CD14-positive monocyte (primary cell): ENCODE measurements around the gene ZSCAN1. TPM values are rescaled to one million over a fixed set of nuclear protein-coding genes. Genes with fewer than 3 reads are reported as not detected.

Source experiments
- DNase-seq, 3 donors: peaks; one replicate each; pipeline ENCODE4 v3.0.0-alpha.2; 2011 to 2022
- H2AFZ ChIP-seq: 2 replicates; pipeline ENCODE4 v1.6.0; 2012; ENCODE audit warnings: mild to moderate bottlenecking, low read depth, low read length, inconsistent platforms; ENCODE audit not compliant: insufficient read depth, poor library complexity, severe bottlenecking
- H3K27ac ChIP-seq, 2 donors: 1 replicate in 1 of 2; 2 replicates in 1 of 2; pipeline ENCODE4 v1.5.1; 2012 to 2013; ENCODE audit warnings: low read length in 2 of 2, control low read depth in 1 of 2, inconsistent platforms in 1 of 2, low read depth in 1 of 2, mild to moderate bottlenecking in 1 of 2
- H3K27me3 ChIP-seq, 2 donors: one replicate each; pipeline versions ENCODE4 v1.6.0 to v1.6.1; 2011 to 2013; ENCODE audit warnings: low read length in 2 of 2; ENCODE audit not compliant: control insufficient read depth in 2 of 2, insufficient read depth in 2 of 2
- H3K36me3 ChIP-seq, 2 donors: replicated peaks in 1 of 2; 1 replicate in 1 of 2; 2 replicates in 1 of 2; pipeline versions ENCODE4 v1.5.1 to v1.6.1; 2012 to 2013; ENCODE audit warnings: low read length in 2 of 2, control low read depth in 1 of 2, inconsistent platforms in 1 of 2, mild to moderate bottlenecking in 1 of 2; ENCODE audit not compliant: insufficient read depth in 2 of 2, control insufficient read depth in 1 of 2
- H3K4me1 ChIP-seq, 2 donors: 1 replicate in 1 of 2; 2 replicates in 1 of 2; pipeline versions ENCODE4 v1.5.1 to v1.6.1; 2012 to 2013; ENCODE audit warnings: low read length in 2 of 2, control low read depth in 1 of 2, inconsistent platforms in 1 of 2, mild to moderate bottlenecking in 1 of 2, moderate library complexity in 1 of 2; ENCODE audit not compliant: insufficient read depth in 2 of 2, control insufficient read depth in 1 of 2
- H3K4me2 ChIP-seq: replicated peaks from 2 replicates; pipeline ENCODE3; 2012; ENCODE audit warnings: low read length, moderate library complexity, mild to moderate bottlenecking; ENCODE audit not compliant: poor library complexity, severe bottlenecking; ENCODE audit errors: extremely low read depth
- H3K4me3 ChIP-seq, 3 experiments: fragments of 200-600 bp in 1 of 3; sonication (generic) in 1 of 3; replicated peaks in 1 of 3; 1 replicate in 2 of 3; 2 replicates in 1 of 3; pipeline ENCODE4 v1.5.1; 2011 to 2013; ENCODE audit warnings: low read length in 3 of 3, mild to moderate bottlenecking in 3 of 3, control low read depth in 2 of 3, low read depth in 2 of 3, inconsistent platforms in 1 of 3, moderate library complexity in 1 of 3
- H3K79me2 ChIP-seq: 2 replicates; pipeline ENCODE4 v1.6.0; 2012; ENCODE audit warnings: mild to moderate bottlenecking, control low read depth, inconsistent platforms, low read length, moderate library complexity; ENCODE audit not compliant: insufficient read depth
- H3K9ac ChIP-seq: 2 replicates; pipeline ENCODE4 v1.6.0; 2017; ENCODE audit warnings: low read length, mild to moderate bottlenecking; ENCODE audit not compliant: insufficient read depth, poor library complexity, severe bottlenecking
- H3K9me3 ChIP-seq, 2 donors: replicated peaks in 1 of 2; 1 replicate in 1 of 2; 2 replicates in 1 of 2; pipeline versions ENCODE4 v1.5.1 to v1.6.1; 2012 to 2013; ENCODE audit warnings: low read length in 2 of 2, control low read depth in 1 of 2; ENCODE audit not compliant: control insufficient read depth in 1 of 2, insufficient read depth in 1 of 2
- H4K20me1 ChIP-seq: 2 replicates; pipeline ENCODE4 v1.6.0; 2012; ENCODE audit warnings: mild to moderate bottlenecking, low read length, control low read depth, moderate library complexity; ENCODE audit not compliant: insufficient read depth
- H3K27ac Mint-ChIP-seq, 7 donors: one replicate each; pipeline ENCODE4 v1.8.0; 2020; ENCODE audit warnings: mild to moderate bottlenecking in 7 of 7, mixed read lengths in 7 of 7, moderate library complexity in 6 of 7, inconsistent platforms in 2 of 7
- H3K27me3 Mint-ChIP-seq, 3 donors: one replicate each; pipeline ENCODE4 v1.8.0; 2021 to 2022; ENCODE audit warnings: low read depth in 3 of 3, mild to moderate bottlenecking in 3 of 3, mixed read lengths in 3 of 3, moderate library complexity in 3 of 3, inconsistent platforms in 1 of 3
- H3K36me3 Mint-ChIP-seq, 2 donors: one replicate each; pipeline ENCODE4 v1.8.0; 2020; ENCODE audit warnings: mixed read lengths in 2 of 2, inconsistent platforms in 1 of 2, mild to moderate bottlenecking in 1 of 2
- H3K4me1 Mint-ChIP-seq: one replicate; pipeline ENCODE4 v1.8.0; 2020; ENCODE audit warnings: mild to moderate bottlenecking, mixed read lengths
- H3K4me3 Mint-ChIP-seq, 2 donors: one replicate each; pipeline ENCODE4 v1.8.0; 2020; ENCODE audit warnings: mild to moderate bottlenecking in 2 of 2, mixed read lengths in 2 of 2, moderate library complexity in 1 of 2
- H3K9me3 Mint-ChIP-seq, 7 donors: one replicate each; pipeline ENCODE4 v1.8.0; 2020 to 2022; ENCODE audit warnings: mixed read lengths in 7 of 7, mild to moderate bottlenecking in 6 of 7, moderate library complexity in 6 of 7, inconsistent platforms in 2 of 7
- CTCF ChIP-seq: fragments of 200-600 bp; IDR thresholded peaks from one replicate; pipeline ENCODE4 v1.8.0; 2022; ENCODE audit warnings: antibody characterized with exemption, mild to moderate bottlenecking
- WGBS: methylation state at CpG from one replicate; pipeline ENCODE4 v1.1.5; 2013; ENCODE audit warnings: missing lambda C conversion rate; ENCODE audit not compliant: insufficient coverage; 5-methylcytosine and 5-hydroxymethylcytosine counted together
- intact Hi-C, 2 donors: fragments of 100-400 bp; cut with micrococcal nuclease; formaldehyde crosslinking; loops; one replicate each; pipeline versions ENCODE4 v1.15.0 to v1.15.1; 2023
- polyA plus RNA-seq, 3 donors: library from polyadenylated mRNA; depleted of rRNA in 1 of 3; unstranded in 2 of 3; stranded (reverse) in 1 of 3; fragments of 300-500 nt in 2 of 3; fragments of >200 nt in 1 of 3; fragmentation: Illumina TruSeq in 2 of 3; gene quantifications; 1 replicate in 2 of 3; 2 replicates in 1 of 3; pipeline ENCODE4 v1.2.3, GENCODE V29; 2012 to 2021

The ZSCAN1 gene
- polyA plus RNA-seq, 3 donors = not detected

GRCh38 chr19:58086825-58087710 lies 53.2 kb downstream of the ZSCAN1 start:
- peaks cover 0 to 4% of the 10 kb centered on the region in 2 donors for H3K36me3 Mint-ChIP-seq
- intact Hi-C loops = no loop called here
- Histone ChIP-seq H3K79me2 (no peaks in the 10 kb centered on the region), H4K20me1 (no peaks in the 10 kb centered on the region), H2AFZ (no peak overlapping the region), H3K4me2 (no peak overlapping the region), H3K4me1 (no peaks in the 10 kb centered on the region), H3K36me3 (no peaks in the 10 kb centered on the region), H3K27me3 (no peaks in the 10 kb centered on the region), H3K4me3 (no peak overlapping the region), H3K9me3 (peaks cover 91 to 97% of the 10 kb centered on the region in 2 donors), H3K9ac (no peak overlapping the region), H3K27ac (no peak overlapping the region)
- peak overlapping the region in 1 of 7 donors; percentile 13 for H3K27ac Mint-ChIP-seq
- H3K9me3 Mint-ChIP-seq = peaks cover 64 to 99% (median 92%) of the 10 kb centered on the region in 7 donors
- DNase-seq = no peak
- H3K4me1 Mint-ChIP-seq = no peaks in the 10 kb centered on the region
- H3K27me3 Mint-ChIP-seq = peaks cover 0 to 2% (median 0%) of the 10 kb centered on the region in 3 donors
- TF ChIP-seq CTCF = no peak
- no peak overlapping the region for H3K4me3 Mint-ChIP-seq
- 96% methylated on average over 7 of the region's 23 CpGs for WGBS

- Histone ChIP-seq H3K4me1 (no peaks in the 10 kb centered on the region), H3K9ac (no peak overlapping the region), H3K27me3 (no peaks in the 10 kb centered on the region), H2AFZ (no peak overlapping the region), H3K9me3 (peaks cover 86 to 97% of the 10 kb centered on the region in 2 donors), H4K20me1 (no peaks in the 10 kb centered on the region), H3K79me2 (no peaks in the 10 kb centered on the region), H3K36me3 (no peaks in the 10 kb centered on the region), H3K27ac (no peak overlapping the region), H3K4me2 (no peak overlapping the region), H3K4me3 (peak overlapping the region in 1 of 3 experiments; percentile 17)
- intact Hi-C loops = no loop called here
- TF ChIP-seq CTCF = no peak
- DNase-seq = no peak
- H3K27ac Mint-ChIP-seq = no peak overlapping the region
- WGBS = 96% methylated on average over 9 of the region's 13 CpGs
- H3K9me3 Mint-ChIP-seq = peaks cover 70 to 98% (median 93%) of the 10 kb centered on the region in 7 donors
- H3K4me1 Mint-ChIP-seq = no peaks in the 10 kb centered on the region
- peaks cover 0 to 2% (median 0%) of the 10 kb centered on the region in 3 donors for H3K27me3 Mint-ChIP-seq
- peaks cover 0 to 4% of the 10 kb centered on the region in 2 donors for H3K36me3 Mint-ChIP-seq
- no peak overlapping the region for H3K4me3 Mint-ChIP-seq
These were observed 54.8 kb downstream of the ZSCAN1 start for GRCh38 chr19:58088521-58089052.
